ENCODE data around the gene WDR33.

DNA sequence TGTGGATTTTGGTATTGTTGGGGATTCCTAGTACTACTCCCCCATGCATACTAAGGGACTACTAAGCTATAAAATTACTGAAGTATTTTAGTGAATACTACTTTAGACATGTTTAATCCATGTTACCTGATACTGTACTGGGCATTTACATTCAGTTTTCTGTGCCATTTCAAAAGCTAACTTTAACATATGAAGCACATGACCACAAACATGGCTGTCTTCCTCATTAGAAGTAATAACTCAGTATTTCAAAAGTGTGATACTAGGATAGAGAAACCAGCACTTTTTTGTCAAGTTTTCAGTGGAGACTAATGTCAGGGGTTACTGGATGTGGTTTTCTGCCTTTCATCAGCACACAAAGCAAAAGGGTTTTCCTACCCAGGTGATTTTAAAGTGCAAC is 27.9 kb downstream of the WDR33 start:
- TF ChIP-seq ZNF337 (CRISPR knock-in tag; IDR thresholded peaks at IDR 0.05; ENCODE audit: borderline replicate concordance, low read depth) (no peak), BHLHE40 (IDR thresholded peaks at IDR 0.05; ENCODE audit: low read length) (no peak), MYNN (CRISPR knock-in tag; IDR thresholded peaks at IDR 0.05; ENCODE audit: low read depth) (no peak), ZNF24 (IDR thresholded peaks at IDR 0.05) (no peak), NFYB (CRISPR knock-in tag; IDR thresholded peaks at IDR 0.05) (no peak), TAF1 (CRISPR knock-in tag; IDR thresholded peaks at IDR 0.05) (no peak), HNRNPH1 (optimal IDR thresholded peaks at IDR 0.05; ENCODE audit: low read depth, low read length) (no peak), POLR2AphosphoS5 (IDR thresholded peaks at IDR 0.05; ENCODE audit: low read depth, low read length) (no peak), EP300 (IDR thresholded peaks at IDR 0.05; ENCODE audit: low read depth in 2 of 2, low read length in 2 of 2) (no peak), EP300 (CRISPR knock-in tag; IDR thresholded peaks at IDR 0.05; ENCODE audit: borderline replicate concordance) (no peak), ZNF563 (CRISPR knock-in tag; IDR thresholded peaks at IDR 0.05) (no peak), RAD51 (IDR thresholded peaks at IDR 0.05; ENCODE audit: borderline replicate concordance) (no peak), ZNF737 (CRISPR knock-in tag; IDR thresholded peaks at IDR 0.05; ENCODE audit: borderline replicate concordance) (no peak)
- TF ChIP-seq, protein P1, sequence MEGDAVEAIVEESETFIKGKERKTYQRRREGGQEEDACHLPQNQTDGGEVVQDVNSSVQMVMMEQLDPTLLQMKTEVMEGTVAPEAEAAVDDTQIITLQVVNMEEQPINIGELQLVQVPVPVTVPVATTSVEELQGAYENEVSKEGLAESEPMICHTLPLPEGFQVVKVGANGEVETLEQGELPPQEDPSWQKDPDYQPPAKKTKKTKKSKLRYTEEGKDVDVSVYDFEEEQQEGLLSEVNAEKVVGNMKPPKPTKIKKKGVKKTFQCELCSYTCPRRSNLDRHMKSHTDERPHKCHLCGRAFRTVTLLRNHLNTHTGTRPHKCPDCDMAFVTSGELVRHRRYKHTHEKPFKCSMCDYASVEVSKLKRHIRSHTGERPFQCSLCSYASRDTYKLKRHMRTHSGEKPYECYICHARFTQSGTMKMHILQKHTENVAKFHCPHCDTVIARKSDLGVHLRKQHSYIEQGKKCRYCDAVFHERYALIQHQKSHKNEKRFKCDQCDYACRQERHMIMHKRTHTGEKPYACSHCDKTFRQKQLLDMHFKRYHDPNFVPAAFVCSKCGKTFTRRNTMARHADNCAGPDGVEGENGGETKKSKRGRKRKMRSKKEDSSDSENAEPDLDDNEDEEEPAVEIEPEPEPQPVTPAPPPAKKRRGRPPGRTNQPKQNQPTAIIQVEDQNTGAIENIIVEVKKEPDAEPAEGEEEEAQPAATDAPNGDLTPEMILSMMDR (CRISPR knock-in tag; IDR thresholded peaks at IDR 0.05) = no peak
- TF ChIP-seq, protein P2, sequence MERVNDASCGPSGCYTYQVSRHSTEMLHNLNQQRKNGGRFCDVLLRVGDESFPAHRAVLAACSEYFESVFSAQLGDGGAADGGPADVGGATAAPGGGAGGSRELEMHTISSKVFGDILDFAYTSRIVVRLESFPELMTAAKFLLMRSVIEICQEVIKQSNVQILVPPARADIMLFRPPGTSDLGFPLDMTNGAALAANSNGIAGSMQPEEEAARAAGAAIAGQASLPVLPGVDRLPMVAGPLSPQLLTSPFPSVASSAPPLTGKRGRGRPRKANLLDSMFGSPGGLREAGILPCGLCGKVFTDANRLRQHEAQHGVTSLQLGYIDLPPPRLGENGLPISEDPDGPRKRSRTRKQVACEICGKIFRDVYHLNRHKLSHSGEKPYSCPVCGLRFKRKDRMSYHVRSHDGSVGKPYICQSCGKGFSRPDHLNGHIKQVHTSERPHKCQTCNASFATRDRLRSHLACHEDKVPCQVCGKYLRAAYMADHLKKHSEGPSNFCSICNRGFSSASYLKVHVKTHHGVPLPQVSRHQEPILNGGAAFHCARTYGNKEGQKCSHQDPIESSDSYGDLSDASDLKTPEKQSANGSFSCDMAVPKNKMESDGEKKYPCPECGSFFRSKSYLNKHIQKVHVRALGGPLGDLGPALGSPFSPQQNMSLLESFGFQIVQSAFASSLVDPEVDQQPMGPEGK (CRISPR knock-in tag; IDR thresholded peaks at IDR 0.05) = no peak
